Measurements from ENCODE around the gene SERPINA1. TPM values are rescaled to one million over a fixed set of nuclear protein-coding genes. Genes with fewer than 3 reads are reported as not detected.

The SERPINA1 gene
- total RNA-seq, 1 experiment from 2014 or later: 150 TPM

- no peaks in the 10 kb centered on the region for H3K27me3 ChIP-seq (replicated peaks; ENCODE audit: control insufficient read depth, insufficient read depth, low read length)
- H3K4me1 ChIP-seq: peaks cover 32% of the 10 kb centered on the region
- Mint-ChIP-seq H3K4me3 (ENCODE audit: unreplicated experiment) (peak overlapping the region; percentile 42), H3K27ac (ENCODE audit: unreplicated experiment) (no peak overlapping the region), H3K27me3 (ENCODE audit: insufficient read depth, unreplicated experiment) (no peaks in the 10 kb centered on the region), H3K4me1 (ENCODE audit: low read depth, unreplicated experiment) (no peaks in the 10 kb centered on the region), H3K36me3 (ENCODE audit: insufficient read depth, unreplicated experiment) (no peaks in the 10 kb centered on the region), H3K9me3 (ENCODE audit: unreplicated experiment) (no peaks in the 10 kb centered on the region)
- H3K4me3 ChIP-seq (ENCODE audit: low read depth, low read length): peak overlapping the region; percentile 41
- DNase-seq: no peak
- TF ChIP-seq, protein P1, sequence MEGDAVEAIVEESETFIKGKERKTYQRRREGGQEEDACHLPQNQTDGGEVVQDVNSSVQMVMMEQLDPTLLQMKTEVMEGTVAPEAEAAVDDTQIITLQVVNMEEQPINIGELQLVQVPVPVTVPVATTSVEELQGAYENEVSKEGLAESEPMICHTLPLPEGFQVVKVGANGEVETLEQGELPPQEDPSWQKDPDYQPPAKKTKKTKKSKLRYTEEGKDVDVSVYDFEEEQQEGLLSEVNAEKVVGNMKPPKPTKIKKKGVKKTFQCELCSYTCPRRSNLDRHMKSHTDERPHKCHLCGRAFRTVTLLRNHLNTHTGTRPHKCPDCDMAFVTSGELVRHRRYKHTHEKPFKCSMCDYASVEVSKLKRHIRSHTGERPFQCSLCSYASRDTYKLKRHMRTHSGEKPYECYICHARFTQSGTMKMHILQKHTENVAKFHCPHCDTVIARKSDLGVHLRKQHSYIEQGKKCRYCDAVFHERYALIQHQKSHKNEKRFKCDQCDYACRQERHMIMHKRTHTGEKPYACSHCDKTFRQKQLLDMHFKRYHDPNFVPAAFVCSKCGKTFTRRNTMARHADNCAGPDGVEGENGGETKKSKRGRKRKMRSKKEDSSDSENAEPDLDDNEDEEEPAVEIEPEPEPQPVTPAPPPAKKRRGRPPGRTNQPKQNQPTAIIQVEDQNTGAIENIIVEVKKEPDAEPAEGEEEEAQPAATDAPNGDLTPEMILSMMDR (IDR thresholded peaks at IDR 0.05; ENCODE audit: insufficient read depth in 1 of 2, low read depth in 1 of 2, low read length in 1 of 2, severe bottlenecking in 1 of 2, unreplicated experiment in 1 of 2): no peak
- H3K9me3 ChIP-seq: no peaks in the 10 kb centered on the region
- POLR2A ChIA-PET: no interaction called here
- BruUV-seq (replicated peaks): TSS peak; percentile 60
- peaks cover 5% of the 10 kb centered on the region for H3K36me3 ChIP-seq (ENCODE audit: control insufficient read depth, insufficient read depth, low read length)
- intact Hi-C loops (cut with micrococcal nuclease; ENCODE audit: unreplicated experiment): no loop called here
- CTCF ChIA-PET: interaction anchor here (0.8 to 1.6 kb wide), 3 partner anchors 68 to 161 kb away, joined by 3 to 5 read pairs (median 3); no protein-coding TSS in a partner anchor
Observed at GRCh38 chr14:94388027-94388383, 397 bp downstream of the SERPINA1 start.

- POLR2A ChIA-PET: no interaction called here
- Mint-ChIP-seq H3K36me3 (ENCODE audit: insufficient read depth, unreplicated experiment) (no peaks in the 10 kb centered on the region), H3K27ac (ENCODE audit: unreplicated experiment) (no peak overlapping the region), H3K4me3 (ENCODE audit: unreplicated experiment) (peak overlapping the region; percentile 42), H3K27me3 (ENCODE audit: insufficient read depth, unreplicated experiment) (no peaks in the 10 kb centered on the region), H3K9me3 (ENCODE audit: unreplicated experiment) (no peaks in the 10 kb centered on the region), H3K4me1 (ENCODE audit: low read depth, unreplicated experiment) (no peaks in the 10 kb centered on the region)
- H3K9me3 ChIP-seq: no peaks in the 10 kb centered on the region
- H3K27me3 ChIP-seq (replicated peaks; ENCODE audit: control insufficient read depth, insufficient read depth, low read length): no peaks in the 10 kb centered on the region
- H3K36me3 ChIP-seq (ENCODE audit: control insufficient read depth, insufficient read depth, low read length): peaks cover 7% of the 10 kb centered on the region
- CTCF ChIA-PET: interaction anchor here (1.6 kb wide), 1 partner anchor 99 kb away, joined by 5 read pairs; no protein-coding TSS in a partner anchor
- no peak for DNase-seq
- no TSS peak for BruUV-seq (replicated peaks)
- peaks cover 32% of the 10 kb centered on the region for H3K4me1 ChIP-seq
- intact Hi-C loops (cut with micrococcal nuclease; ENCODE audit: unreplicated experiment): no loop called here
- H3K4me3 ChIP-seq (ENCODE audit: low read depth, low read length): peak overlapping the region; percentile 41
- TF ChIP-seq, protein P1 (IDR thresholded peaks at IDR 0.05; ENCODE audit: insufficient read depth in 1 of 2, low read depth in 1 of 2, low read length in 1 of 2, severe bottlenecking in 1 of 2, unreplicated experiment in 1 of 2): no peak
Observed at GRCh38 chr14:94387051-94388026, 1.1 kb downstream of the SERPINA1 start.

- no peaks in the 10 kb centered on the region for H3K27me3 Mint-ChIP-seq (ENCODE audit: insufficient read depth, unreplicated experiment)
- H3K4me1 ChIP-seq: peaks cover 32% of the 10 kb centered on the region
- no peak overlapping the region for H3K27ac Mint-ChIP-seq (ENCODE audit: unreplicated experiment)
- peaks cover 7% of the 10 kb centered on the region for H3K36me3 ChIP-seq (ENCODE audit: control insufficient read depth, insufficient read depth, low read length)
- TF ChIP-seq, protein P1 (IDR thresholded peaks at IDR 0.05; ENCODE audit: insufficient read depth in 1 of 2, low read depth in 1 of 2, low read length in 1 of 2, severe bottlenecking in 1 of 2, unreplicated experiment in 1 of 2): no peak
- DNase-seq: no peak
- H3K27me3 ChIP-seq (replicated peaks; ENCODE audit: control insufficient read depth, insufficient read depth, low read length): no peaks in the 10 kb centered on the region
- H3K4me1 Mint-ChIP-seq (ENCODE audit: low read depth, unreplicated experiment): no peaks in the 10 kb centered on the region
- H3K9me3 Mint-ChIP-seq (ENCODE audit: unreplicated experiment): no peaks in the 10 kb centered on the region
- no peak overlapping the region for H3K4me3 Mint-ChIP-seq (ENCODE audit: unreplicated experiment)
- no peaks in the 10 kb centered on the region for H3K36me3 Mint-ChIP-seq (ENCODE audit: insufficient read depth, unreplicated experiment)
- CTCF ChIA-PET: no interaction called here
- H3K9me3 ChIP-seq: no peaks in the 10 kb centered on the region
- POLR2A ChIA-PET: no interaction called here
- intact Hi-C loops (cut with micrococcal nuclease; ENCODE audit: unreplicated experiment): no loop called here
- BruUV-seq (replicated peaks): no TSS peak
- H3K4me3 ChIP-seq (ENCODE audit: low read depth, low read length): peak overlapping the region; percentile 41
Observed at GRCh38 chr14:94386085-94387031, 2.0 kb downstream of the SERPINA1 start.

Measured in Caco-2 (cell line).